Nephron progenitor cell (in vitro differentiated cells): ENCODE measurements around the gene EVC.

Source experiments
- DNase-seq: peaks from one replicate; pipeline ENCODE4 v3.0.0; 2021
- H3K27ac Mint-ChIP-seq: 2 replicates; pipeline ENCODE4 v1.8.0; 2021; ENCODE audit warnings: mild to moderate bottlenecking, moderate library complexity, mixed read lengths
- H3K27me3 Mint-ChIP-seq: 2 replicates; pipeline ENCODE4 v1.8.0; 2021; ENCODE audit warnings: mild to moderate bottlenecking, low read depth, mixed read lengths; ENCODE audit not compliant: poor library complexity
- H3K36me3 Mint-ChIP-seq: 2 replicates; pipeline ENCODE4 v1.8.0; 2021; ENCODE audit warnings: low read depth, mixed read lengths
- H3K4me1 Mint-ChIP-seq: 2 replicates; pipeline ENCODE4 v1.8.0; 2021; ENCODE audit warnings: mixed read lengths
- H3K4me3 Mint-ChIP-seq: 2 replicates; pipeline ENCODE4 v1.8.0; 2021; ENCODE audit warnings: mild to moderate bottlenecking, moderate library complexity, mixed read lengths
- H3K9me3 Mint-ChIP-seq: 2 replicates; pipeline ENCODE4 v1.8.0; 2021; ENCODE audit warnings: mild to moderate bottlenecking, moderate library complexity, mixed read lengths
- CTCF ChIP-seq: fragments of 200-600 bp; sonication (generic); IDR thresholded peaks from 2 replicates; pipeline ENCODE4 v1.5.0; 2021; ENCODE audit warnings: antibody characterized with exemption

EVC gene

GRCh38 chr4:5784960-5785611 lies 74.1 kb downstream of the EVC start:
- H3K9me3 Mint-ChIP-seq, result peaks cover 19% of the 10 kb centered on the region
- H3K27me3 Mint-ChIP-seq, result no peaks in the 10 kb centered on the region
- peak overlapping the region; percentile 58 for H3K27ac Mint-ChIP-seq
- H3K36me3 Mint-ChIP-seq, result peaks cover 76% of the 10 kb centered on the region
- DNase-seq, result no peak
- no peak overlapping the region for H3K4me3 Mint-ChIP-seq
- TF ChIP-seq CTCF, result no peak
- no peaks in the 10 kb centered on the region for H3K4me1 Mint-ChIP-seq

- no peak for TF ChIP-seq CTCF
- H3K4me1 Mint-ChIP-seq, result no peaks in the 10 kb centered on the region
- DNase-seq, result no peak
- H3K27me3 Mint-ChIP-seq, result no peaks in the 10 kb centered on the region
- H3K9me3 Mint-ChIP-seq, result peaks cover 19% of the 10 kb centered on the region
- no peak overlapping the region for H3K27ac Mint-ChIP-seq
- H3K4me3 Mint-ChIP-seq, result no peak overlapping the region
- H3K36me3 Mint-ChIP-seq, result peaks cover 72% of the 10 kb centered on the region
Measured at GRCh38 chr4:5785806-5786680, 75.0 kb downstream of the EVC start.

- Mint-ChIP-seq H3K9me3 (peaks cover 19% of the 10 kb centered on the region), H3K4me1 (no peaks in the 10 kb centered on the region), H3K27ac (no peak overlapping the region), H3K27me3 (no peaks in the 10 kb centered on the region), H3K36me3 (peaks cover 64% of the 10 kb centered on the region), H3K4me3 (no peak overlapping the region)
- no peak for DNase-seq
- no peak for TF ChIP-seq CTCF
Measured at GRCh38 chr4:5787311-5787710, 76.3 kb downstream of the EVC start.

- H3K9me3 Mint-ChIP-seq, result peaks cover 19% of the 10 kb centered on the region
- no peak for DNase-seq
- H3K4me1 Mint-ChIP-seq, result no peaks in the 10 kb centered on the region
- H3K4me3 Mint-ChIP-seq, result no peak overlapping the region
- no peak overlapping the region for H3K27ac Mint-ChIP-seq
- peaks cover 61% of the 10 kb centered on the region for H3K36me3 Mint-ChIP-seq
- TF ChIP-seq CTCF, result no peak
- H3K27me3 Mint-ChIP-seq, result no peaks in the 10 kb centered on the region
Measured at GRCh38 chr4:5788144-5788543, 77.1 kb downstream of the EVC start.

- Mint-ChIP-seq H3K36me3 (peaks cover 52% of the 10 kb centered on the region), H3K27ac (peak overlapping the region; percentile 40), H3K9me3 (peaks cover 19% of the 10 kb centered on the region), H3K27me3 (no peaks in the 10 kb centered on the region), H3K4me1 (no peaks in the 10 kb centered on the region), H3K4me3 (no peak overlapping the region)
- no peak for TF ChIP-seq CTCF
- DNase-seq, result no peak
Measured at GRCh38 chr4:5789141-5789540, 78.1 kb downstream of the EVC start.
